Liver (tissue), 9 donors: Measurements from ENCODE around the gene TPRG1L. TPM values are rescaled to one million over a fixed set of nuclear protein-coding genes. Genes with fewer than 3 reads are reported as not detected.

ENCODE experiments used
- DNase-seq: peaks from one replicate; pipeline ENCODE4 v3.0.0-alpha.2; 2017; ENCODE audit warnings: low spot score
- H3K27ac ChIP-seq, 2 donors: one replicate each; pipeline ENCODE4 v1.7.0; 2013; ENCODE audit warnings: inconsistent platforms in 2 of 2, low read length in 2 of 2, control low read depth in 1 of 2, low read depth in 1 of 2, mild to moderate bottlenecking in 1 of 2
- H3K27me3 ChIP-seq, 4 donors: one replicate each; pipeline versions ENCODE4 v1.6.1 to v1.7.0; 2013; ENCODE audit warnings: low read length in 3 of 4, inconsistent platforms in 1 of 4, mild to moderate bottlenecking in 1 of 4, moderate library complexity in 1 of 4; ENCODE audit not compliant: control insufficient read depth in 4 of 4, insufficient read depth in 4 of 4
- H3K36me3 ChIP-seq, 4 donors: one replicate each; pipeline versions ENCODE4 v1.6.1 to v1.7.0; 2013; ENCODE audit warnings: low read length in 3 of 4, mild to moderate bottlenecking in 3 of 4, low read depth in 1 of 4, moderate library complexity in 1 of 4; ENCODE audit not compliant: control insufficient read depth in 4 of 4, insufficient read depth in 3 of 4
- H3K4me1 ChIP-seq, 4 donors: one replicate each; pipeline versions ENCODE4 v1.6.1 to v1.7.0; 2013; ENCODE audit warnings: low read length in 3 of 4, mild to moderate bottlenecking in 3 of 4, moderate library complexity in 1 of 4; ENCODE audit not compliant: control insufficient read depth in 4 of 4, insufficient read depth in 4 of 4
- H3K4me3 ChIP-seq, 3 donors: one replicate each; pipeline versions ENCODE4 v1.6.1 to v1.7.0; 2013; ENCODE audit warnings: low read length in 3 of 3, control low read depth in 1 of 3, low read depth in 1 of 3, mild to moderate bottlenecking in 1 of 3
- H3K9ac ChIP-seq, 2 donors: one replicate each; pipeline ENCODE4 v1.7.0; 2013; ENCODE audit warnings: low read length in 2 of 2, mild to moderate bottlenecking in 2 of 2, moderate library complexity in 2 of 2, control low read depth in 1 of 2, low read depth in 1 of 2
- H3K9me3 ChIP-seq, 4 donors: one replicate each; pipeline versions ENCODE4 v1.6.1 to v1.7.0; 2013; ENCODE audit warnings: low read length in 3 of 4; ENCODE audit not compliant: control insufficient read depth in 4 of 4
- EGR1 ChIP-seq, 2 donors: IDR thresholded peaks; 2 replicates each; pipeline ENCODE4 v1.6.1; 2016 to 2018; ENCODE audit warnings: antibody characterized with exemption in 2 of 2, low read depth in 2 of 2
- FOXA1 ChIP-seq: IDR thresholded peaks from 2 replicates; pipeline ENCODE4 v1.6.1; 2016; ENCODE audit warnings: antibody characterized with exemption
- FOXA2 ChIP-seq: IDR thresholded peaks from 2 replicates; pipeline ENCODE4 v1.6.1; 2016; ENCODE audit warnings: antibody characterized with exemption
- GABPA ChIP-seq, 2 donors: IDR thresholded peaks in 1 of 2; conservative IDR thresholded peaks in 1 of 2; 2 replicates each; pipeline ENCODE4 v1.6.1; 2016; ENCODE audit warnings: antibody characterized with exemption in 2 of 2, mild to moderate bottlenecking in 1 of 2, moderate library complexity in 1 of 2
- HNF4A ChIP-seq, 2 donors: conservative IDR thresholded peaks; 2 replicates each; pipeline ENCODE4 v1.6.1; 2016; ENCODE audit warnings: antibody characterized with exemption in 2 of 2, mild to moderate bottlenecking in 2 of 2
- HNF4G ChIP-seq: IDR thresholded peaks from 2 replicates; pipeline ENCODE4 v1.6.1; 2016; ENCODE audit warnings: antibody characterized with exemption
- JUND ChIP-seq, 2 donors: IDR thresholded peaks; 2 replicates each; pipeline ENCODE4 v1.6.1; 2016; ENCODE audit warnings: antibody characterized with exemption in 2 of 2
- NR2F2 ChIP-seq: IDR thresholded peaks from 2 replicates; pipeline ENCODE4 v1.6.1; 2016; ENCODE audit warnings: antibody characterized with exemption
- SP1 ChIP-seq: IDR thresholded peaks from 2 replicates; pipeline ENCODE4 v1.6.1; 2018; ENCODE audit warnings: antibody characterized with exemption, mild to moderate bottlenecking
- TAF1 ChIP-seq: conservative IDR thresholded peaks from 2 replicates; pipeline ENCODE4 v1.6.1; 2016; ENCODE audit warnings: antibody characterized with exemption, mild to moderate bottlenecking
- YY1 ChIP-seq: IDR thresholded peaks from 2 replicates; pipeline ENCODE4 v1.6.1; 2016; ENCODE audit warnings: antibody characterized with exemption, mild to moderate bottlenecking
- WGBS: extraction: QIAGEN DNeasy Blood & Tissue Kit; methylation state at CpG from one replicate; pipeline ENCODE4 v1.1.7; 2013; 5-methylcytosine and 5-hydroxymethylcytosine counted together
- polyA plus RNA-seq, 2 donors: library from polyadenylated mRNA; stranded (reverse) in 1 of 2; unstranded in 1 of 2; fragments of 200-250 nt in 1 of 2; fragments of >200 nt in 1 of 2; fragmentation: Nextera tagmentation in 1 of 2; extraction: Ambion mirVana in 1 of 2; gene quantifications; one replicate each; pipeline versions ENCODE4 v1.2.1 to v1.2.3, GENCODE V29; 2013 to 2015
- total RNA-seq, 2 donors: library from RNA; depleted of rRNA; stranded (reverse); fragments of >200 nt; gene quantifications; one replicate each; pipeline ENCODE4 v1.2.3, GENCODE V29; 2014
- TF ChIP-seq, protein P1 (sequence below): fragments of 150-350 bp; IDR thresholded peaks from 2 replicates; pipeline ENCODE4 v1.5.1; 2017; ENCODE audit warnings: improper control_type of control experiment, low read depth, low read length; ENCODE audit not compliant: missing input control
- TF ChIP-seq, protein P2 (sequence below): IDR thresholded peaks from 2 replicates; pipeline ENCODE4 v1.6.1; 2016; ENCODE audit warnings: antibody characterized with exemption, mild to moderate bottlenecking
- TF ChIP-seq, protein P3 (sequence below): IDR thresholded peaks from 2 replicates; pipeline ENCODE4 v1.6.1; 2016; ENCODE audit warnings: antibody characterized with exemption
- TF ChIP-seq, protein P4 (sequence below): IDR thresholded peaks from 2 replicates; pipeline ENCODE4 v1.6.1; 2016; ENCODE audit warnings: antibody characterized with exemption
- donor health status: healthy.
- donor health status: healthy.
- donor health status: healthy.
- donor health status: healthy.
- donor health status: healthy.

TPRG1L gene
- total and polyA plus RNA-seq, 4 donors: 29.3 to 51.0 (median 43.9) TPM

DNA sequence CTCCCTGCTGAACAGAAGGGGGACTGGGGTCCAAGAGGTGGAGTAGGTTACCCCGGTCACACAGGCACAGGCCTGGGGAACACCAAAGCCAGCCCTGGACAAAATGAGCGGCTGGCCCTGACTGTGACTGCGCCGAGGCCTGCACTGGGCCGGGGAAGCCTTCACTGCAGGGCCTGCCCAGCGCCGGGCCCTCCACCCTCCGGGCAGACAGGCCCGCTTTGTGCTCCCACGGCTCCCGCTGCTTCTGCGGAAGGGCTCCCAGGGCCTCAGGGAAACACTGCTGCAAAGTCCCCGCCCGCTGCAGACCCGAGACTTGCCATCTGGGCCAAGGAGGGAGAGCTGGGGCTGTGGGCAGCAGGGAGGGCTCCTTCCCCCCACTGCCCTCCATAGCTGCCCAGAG is 48.8 kb upstream of the TPRG1L start (continued):
- TF ChIP-seq, protein P1, sequence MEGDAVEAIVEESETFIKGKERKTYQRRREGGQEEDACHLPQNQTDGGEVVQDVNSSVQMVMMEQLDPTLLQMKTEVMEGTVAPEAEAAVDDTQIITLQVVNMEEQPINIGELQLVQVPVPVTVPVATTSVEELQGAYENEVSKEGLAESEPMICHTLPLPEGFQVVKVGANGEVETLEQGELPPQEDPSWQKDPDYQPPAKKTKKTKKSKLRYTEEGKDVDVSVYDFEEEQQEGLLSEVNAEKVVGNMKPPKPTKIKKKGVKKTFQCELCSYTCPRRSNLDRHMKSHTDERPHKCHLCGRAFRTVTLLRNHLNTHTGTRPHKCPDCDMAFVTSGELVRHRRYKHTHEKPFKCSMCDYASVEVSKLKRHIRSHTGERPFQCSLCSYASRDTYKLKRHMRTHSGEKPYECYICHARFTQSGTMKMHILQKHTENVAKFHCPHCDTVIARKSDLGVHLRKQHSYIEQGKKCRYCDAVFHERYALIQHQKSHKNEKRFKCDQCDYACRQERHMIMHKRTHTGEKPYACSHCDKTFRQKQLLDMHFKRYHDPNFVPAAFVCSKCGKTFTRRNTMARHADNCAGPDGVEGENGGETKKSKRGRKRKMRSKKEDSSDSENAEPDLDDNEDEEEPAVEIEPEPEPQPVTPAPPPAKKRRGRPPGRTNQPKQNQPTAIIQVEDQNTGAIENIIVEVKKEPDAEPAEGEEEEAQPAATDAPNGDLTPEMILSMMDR: no peak

DNA sequence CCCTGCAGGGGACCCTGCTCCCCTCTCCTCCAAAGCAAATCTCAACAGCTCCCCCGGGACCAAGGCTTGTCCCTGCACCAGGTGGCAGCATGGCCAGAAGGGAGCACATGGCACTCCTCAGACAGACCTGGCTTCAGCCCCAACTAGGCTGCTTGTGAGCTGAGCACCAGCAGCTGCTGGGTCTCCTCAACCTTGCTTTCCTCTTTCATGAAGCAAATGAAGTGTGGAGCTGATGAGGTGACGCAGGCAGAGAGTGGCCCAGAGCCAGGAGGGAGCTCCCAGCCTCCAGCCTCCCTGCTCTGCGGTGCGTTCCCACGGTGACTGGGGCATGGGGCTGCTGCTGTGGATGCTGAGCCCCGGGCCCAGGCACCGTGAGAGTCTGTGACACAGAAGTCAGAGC is 47.5 kb upstream of the TPRG1L start:
- TF ChIP-seq NR2F2 (no peak), EGR1 (IDR thresholded peaks at IDR 0.05; ENCODE audit: low read depth in 2 of 2) (no peak), HNF4A (conservative IDR thresholded peaks at IDR 0.05) (no peak), GABPA (IDR thresholded peaks at IDR 0.05 in 1 of 2, conservative IDR thresholded peaks at IDR 0.05 in 1 of 2) (no peak), YY1 (no peak), JUND (IDR thresholded peaks at IDR 0.05) (no peak), TAF1 (no peak), FOXA1 (no peak), SP1 (no peak), HNF4G (no peak), FOXA2 (no peak)
- TF ChIP-seq, protein P2, sequence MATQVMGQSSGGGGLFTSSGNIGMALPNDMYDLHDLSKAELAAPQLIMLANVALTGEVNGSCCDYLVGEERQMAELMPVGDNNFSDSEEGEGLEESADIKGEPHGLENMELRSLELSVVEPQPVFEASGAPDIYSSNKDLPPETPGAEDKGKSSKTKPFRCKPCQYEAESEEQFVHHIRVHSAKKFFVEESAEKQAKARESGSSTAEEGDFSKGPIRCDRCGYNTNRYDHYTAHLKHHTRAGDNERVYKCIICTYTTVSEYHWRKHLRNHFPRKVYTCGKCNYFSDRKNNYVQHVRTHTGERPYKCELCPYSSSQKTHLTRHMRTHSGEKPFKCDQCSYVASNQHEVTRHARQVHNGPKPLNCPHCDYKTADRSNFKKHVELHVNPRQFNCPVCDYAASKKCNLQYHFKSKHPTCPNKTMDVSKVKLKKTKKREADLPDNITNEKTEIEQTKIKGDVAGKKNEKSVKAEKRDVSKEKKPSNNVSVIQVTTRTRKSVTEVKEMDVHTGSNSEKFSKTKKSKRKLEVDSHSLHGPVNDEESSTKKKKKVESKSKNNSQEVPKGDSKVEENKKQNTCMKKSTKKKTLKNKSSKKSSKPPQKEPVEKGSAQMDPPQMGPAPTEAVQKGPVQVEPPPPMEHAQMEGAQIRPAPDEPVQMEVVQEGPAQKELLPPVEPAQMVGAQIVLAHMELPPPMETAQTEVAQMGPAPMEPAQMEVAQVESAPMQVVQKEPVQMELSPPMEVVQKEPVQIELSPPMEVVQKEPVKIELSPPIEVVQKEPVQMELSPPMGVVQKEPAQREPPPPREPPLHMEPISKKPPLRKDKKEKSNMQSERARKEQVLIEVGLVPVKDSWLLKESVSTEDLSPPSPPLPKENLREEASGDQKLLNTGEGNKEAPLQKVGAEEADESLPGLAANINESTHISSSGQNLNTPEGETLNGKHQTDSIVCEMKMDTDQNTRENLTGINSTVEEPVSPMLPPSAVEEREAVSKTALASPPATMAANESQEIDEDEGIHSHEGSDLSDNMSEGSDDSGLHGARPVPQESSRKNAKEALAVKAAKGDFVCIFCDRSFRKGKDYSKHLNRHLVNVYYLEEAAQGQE: no peak
- TF ChIP-seq, protein P1: no peak
- TF ChIP-seq, protein P3, sequence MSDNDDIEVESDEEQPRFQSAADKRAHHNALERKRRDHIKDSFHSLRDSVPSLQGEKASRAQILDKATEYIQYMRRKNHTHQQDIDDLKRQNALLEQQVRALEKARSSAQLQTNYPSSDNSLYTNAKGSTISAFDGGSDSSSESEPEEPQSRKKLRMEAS: no peak
- TF ChIP-seq, protein P4, sequence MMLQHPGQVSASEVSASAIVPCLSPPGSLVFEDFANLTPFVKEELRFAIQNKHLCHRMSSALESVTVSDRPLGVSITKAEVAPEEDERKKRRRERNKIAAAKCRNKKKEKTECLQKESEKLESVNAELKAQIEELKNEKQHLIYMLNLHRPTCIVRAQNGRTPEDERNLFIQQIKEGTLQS: no peak
- H3K27me3 ChIP-seq: no peaks in the 10 kb centered on the region
- H3K9me3 ChIP-seq: no peaks in the 10 kb centered on the region
- H3K27ac ChIP-seq: no peak overlapping the region
- DNase-seq: no peak
- H3K36me3 ChIP-seq: no peaks in the 10 kb centered on the region
- no peak overlapping the region for H3K9ac ChIP-seq
- H3K4me3 ChIP-seq: no peak overlapping the region
- no peaks in the 10 kb centered on the region for H3K4me1 ChIP-seq
- WGBS: 82% methylated on average over 7 of the region's 7 CpGs
